Smooth muscle cell of the brain vasculature (primary cell): Measurements from ENCODE around the gene APLF.
"Not testable (repeated sequence)": the region's sequence is repeated elsewhere in the genome, so short reads cannot be mapped to it uniquely, and the experiment has no call there.

Experiments
- DNase-seq: peaks from one replicate; pipeline ENCODE4 v3.0.0-alpha.2; 2012; ENCODE audit warnings: low read depth, low spot score

Gene APLF

DNA sequence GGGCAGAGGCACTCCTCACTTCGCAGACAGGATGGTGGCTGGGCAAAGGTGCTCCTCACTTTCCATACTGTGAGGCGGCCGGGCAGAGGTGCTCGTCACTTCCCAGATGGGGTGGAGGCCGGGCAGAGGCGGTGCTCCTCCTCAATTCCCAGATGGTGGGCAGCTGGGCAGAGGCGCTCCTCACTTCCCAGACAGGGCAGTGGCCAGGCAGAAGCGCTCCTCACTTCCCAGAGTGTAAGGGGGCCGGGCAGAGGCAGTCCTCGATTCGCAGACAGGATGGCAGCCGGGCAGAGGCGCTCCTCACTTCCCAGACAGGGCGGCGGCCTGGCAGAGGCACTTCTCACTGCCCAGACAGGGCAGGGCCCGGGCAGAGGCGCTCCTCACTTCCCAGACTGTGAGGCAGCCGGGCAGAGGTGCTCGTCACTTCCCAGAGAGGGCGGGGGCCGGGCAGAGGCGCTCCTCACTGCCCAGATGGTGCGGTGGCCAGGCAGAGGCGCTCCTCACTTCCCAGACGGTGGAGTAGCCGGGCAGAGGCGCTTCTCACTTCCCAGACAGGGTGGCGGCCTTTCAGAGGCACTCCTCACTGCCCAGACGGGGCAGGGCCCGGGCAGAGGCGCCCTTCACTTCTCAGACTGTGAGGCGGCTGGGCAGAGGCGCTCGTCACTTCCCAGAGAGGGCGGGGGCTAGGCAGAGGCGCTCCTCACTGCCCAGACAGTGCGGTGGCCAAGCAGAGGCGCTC lies 60.1 kb downstream of the APLF start:
- not testable (repeated sequence) for DNase-seq

DNA sequence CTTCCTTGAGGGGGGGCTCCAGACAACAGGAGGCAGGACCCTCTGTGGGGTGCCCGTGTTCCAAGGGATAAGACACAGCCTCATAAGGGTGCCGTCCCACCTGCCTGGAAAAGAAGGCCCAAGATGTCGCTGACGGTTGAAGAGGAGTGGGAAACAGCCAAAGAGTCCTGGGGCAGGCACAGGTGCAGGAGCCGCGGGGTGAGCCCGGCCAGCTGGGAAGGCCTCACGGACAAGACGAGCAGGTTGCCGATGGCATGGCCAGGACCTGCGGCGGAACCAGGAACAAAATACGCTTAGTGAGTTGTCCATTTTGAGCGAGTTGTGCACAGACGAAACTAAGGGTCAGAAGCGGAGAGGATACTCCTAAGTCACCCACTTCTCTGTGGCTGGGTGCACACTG lies 61.8 kb downstream of the APLF start:
- DNase-seq: not testable (repeated sequence)

DNA sequence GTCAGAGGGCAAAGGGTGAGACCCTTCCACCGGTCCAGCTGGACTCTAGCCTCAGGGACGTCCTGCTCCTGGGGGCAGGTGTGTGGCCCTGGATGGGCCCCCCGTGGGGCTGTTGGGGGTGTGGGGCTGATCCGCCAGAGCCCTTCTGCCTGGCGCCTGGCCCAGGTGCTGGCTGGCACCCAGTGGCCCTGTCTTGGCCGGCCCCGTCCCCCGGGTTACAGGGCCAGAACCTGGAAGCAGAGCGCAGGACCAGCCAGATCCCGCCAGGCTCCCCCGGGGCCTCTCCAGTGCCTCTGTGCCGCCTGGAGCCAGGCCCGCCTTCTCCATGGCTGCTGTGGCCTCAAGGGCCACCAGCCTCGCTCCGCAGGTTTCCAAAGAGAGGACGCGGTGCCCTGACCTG lies 62.3 kb downstream of the APLF start:
- DNase-seq: not testable (repeated sequence)

DNA sequence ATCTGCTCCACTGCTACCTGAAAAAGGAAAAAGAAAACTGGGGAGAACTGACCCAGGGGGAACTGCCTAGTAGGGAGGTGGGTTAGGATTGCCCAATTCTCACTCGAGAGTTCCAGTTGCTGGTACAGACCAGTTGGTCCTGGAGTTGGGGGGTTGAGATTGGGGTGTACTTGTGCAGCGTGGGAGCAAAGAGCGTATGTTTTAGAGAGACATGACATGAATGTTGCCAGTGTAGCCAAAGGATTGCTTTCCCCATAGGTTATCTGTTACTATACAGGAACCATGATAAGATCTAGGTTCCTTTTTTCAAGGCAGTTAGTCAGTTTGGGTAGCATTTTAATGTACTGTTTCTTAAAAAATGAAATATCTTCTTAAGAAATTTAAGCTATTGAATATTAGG lies 68.6 kb downstream of the APLF start:
- no peak for DNase-seq

DNA sequence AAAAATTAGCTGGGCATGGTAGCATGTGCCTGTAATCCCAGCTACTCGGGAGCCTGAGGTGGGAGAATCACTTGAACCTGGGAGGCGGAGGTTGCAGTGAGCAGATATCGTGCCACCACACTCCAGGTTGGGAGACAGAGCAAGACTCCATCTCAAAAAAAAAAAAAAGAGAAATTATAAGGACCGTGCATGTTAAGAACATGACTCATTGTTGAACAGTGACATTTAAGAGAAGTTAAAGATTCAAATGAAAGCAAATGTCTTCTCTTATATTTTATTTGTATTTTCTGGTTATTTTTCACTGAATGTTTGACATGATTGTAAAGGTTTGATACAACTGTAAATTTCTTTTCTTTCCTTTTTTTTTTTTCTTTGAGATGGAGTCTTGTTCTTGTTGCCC lies 69.6 kb downstream of the APLF start:
- no peak for DNase-seq

DNA sequence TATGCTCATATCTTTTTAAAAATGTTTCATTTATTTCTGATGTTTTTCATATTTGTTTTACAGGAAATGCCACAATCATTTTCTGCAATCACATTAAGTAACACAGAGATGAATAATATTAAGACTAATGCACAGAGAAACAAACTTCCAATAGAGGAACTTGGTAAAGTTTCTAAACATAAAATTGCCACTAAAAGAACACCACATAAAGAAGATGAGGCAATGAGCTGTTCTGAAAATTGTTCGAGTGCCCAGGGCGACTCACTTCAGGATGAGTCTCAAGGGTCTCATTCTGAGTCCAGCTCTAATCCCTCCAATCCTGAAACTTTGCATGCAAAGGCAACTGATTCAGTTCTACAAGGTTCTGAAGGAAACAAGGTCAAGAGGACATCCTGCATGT lies 70.4 kb downstream of the APLF start:
- no peak for DNase-seq

DNA sequence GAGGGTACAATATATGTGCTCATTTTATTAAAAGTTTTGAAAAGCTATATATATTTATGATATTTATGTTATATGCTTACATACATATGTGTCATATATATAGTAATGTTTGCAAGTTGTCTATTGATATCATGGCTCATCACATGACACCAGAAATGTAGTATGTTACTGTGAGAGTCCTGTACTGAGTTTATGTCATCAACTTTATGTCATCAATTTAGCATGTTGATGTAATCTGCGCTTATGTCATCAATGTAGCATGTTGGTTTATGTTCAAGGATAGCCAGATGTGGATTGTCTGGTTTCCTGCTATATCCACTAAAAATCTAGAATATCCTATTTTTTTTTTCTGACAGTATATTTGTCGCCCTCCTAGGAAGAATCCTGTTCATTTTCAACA lies 77.4 kb downstream of the APLF start:
- DNase-seq: no peak

DNA sequence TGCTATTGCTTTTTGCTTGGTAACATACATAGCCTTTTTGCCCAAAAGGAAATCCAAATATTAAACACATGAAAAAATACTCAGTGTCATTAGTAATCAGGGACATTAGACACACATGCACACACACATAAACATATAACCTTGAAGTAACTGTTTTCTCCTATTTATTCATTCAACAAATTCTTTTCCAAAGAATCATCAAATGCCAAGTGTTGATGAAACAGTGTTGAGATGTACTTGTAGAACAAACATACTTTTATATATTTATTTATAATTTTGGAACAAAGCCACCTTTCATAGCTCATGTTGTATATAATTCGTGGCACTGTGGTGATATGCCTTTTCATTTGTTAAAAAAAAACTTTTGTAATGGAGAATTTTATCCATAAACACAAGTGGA lies 81.0 kb downstream of the APLF start:
- DNase-seq: no peak

DNA sequence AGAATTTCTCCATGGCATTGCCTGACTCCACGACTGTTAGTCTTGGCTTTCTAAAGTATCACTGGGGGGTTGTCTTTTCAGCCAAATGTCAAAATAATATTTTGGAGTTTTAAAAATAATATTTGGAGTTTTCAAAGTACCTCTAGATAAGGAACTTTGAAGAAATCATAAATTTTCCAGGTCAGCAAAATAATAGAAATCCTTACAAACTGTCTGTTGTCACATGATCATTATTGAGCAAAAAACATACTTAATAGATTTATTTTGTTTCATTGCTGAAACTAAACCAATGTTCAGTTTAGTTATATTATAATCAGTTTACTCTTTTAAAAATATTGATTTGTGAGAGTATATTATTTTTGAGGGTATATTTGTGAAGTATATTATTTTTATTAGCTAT lies 85.7 kb downstream of the APLF start:
- DNase-seq: no peak

DNA sequence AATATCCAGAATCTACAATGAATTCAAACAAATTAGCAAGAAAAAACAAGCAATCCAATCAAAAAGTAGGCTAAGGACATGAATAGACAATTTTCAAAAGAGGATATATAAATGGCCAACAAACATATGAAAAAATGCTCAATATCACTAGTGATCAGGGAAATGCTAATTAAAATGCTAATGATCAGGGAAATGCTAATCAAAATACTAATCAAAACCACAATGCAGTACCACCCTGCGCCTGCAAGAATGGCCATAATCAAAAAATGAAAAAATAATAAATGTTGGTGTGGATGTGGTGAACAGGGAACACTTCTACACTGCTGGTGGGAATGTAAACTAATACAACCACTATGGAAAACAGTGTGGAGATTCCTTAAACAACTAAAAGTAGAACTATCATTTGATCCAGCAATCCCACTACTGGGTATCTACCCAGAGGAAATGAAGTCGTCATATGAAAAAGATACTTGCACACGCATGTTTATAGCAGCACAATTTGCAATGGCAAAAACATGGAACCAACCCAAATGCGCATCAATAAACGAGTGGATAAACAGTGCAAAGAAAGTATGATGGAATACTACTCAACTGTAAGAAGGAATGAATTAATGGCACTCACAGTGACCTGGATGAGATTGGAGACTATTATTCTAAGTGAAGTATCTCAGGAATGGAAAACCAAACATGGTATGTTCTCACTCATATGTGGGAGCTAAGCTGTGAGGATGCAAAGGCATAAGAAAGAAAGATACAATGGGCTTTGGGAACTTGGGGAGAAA lies 88.2 kb downstream of the APLF start:
- DNase-seq: not testable (repeated sequence)

DNA sequence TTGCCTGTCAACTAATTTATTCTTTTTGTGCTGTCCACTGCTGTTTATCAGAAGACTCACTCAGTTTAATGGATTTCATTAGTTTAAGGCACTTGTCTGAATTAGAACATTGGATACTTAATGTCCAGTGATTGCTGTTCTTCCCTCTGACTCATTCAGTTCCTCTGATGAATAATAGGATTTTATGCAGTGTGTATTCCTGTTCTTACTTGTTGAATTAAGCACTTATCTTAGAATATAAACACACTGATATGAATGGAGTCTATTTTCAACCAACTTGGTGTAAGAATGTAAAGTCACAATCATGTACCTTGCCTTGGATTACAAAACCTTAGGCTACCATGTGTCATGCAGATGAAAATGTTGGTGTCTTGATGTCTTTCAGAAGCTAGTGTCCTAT lies 89.0 kb downstream of the APLF start:
- no peak for DNase-seq

DNA sequence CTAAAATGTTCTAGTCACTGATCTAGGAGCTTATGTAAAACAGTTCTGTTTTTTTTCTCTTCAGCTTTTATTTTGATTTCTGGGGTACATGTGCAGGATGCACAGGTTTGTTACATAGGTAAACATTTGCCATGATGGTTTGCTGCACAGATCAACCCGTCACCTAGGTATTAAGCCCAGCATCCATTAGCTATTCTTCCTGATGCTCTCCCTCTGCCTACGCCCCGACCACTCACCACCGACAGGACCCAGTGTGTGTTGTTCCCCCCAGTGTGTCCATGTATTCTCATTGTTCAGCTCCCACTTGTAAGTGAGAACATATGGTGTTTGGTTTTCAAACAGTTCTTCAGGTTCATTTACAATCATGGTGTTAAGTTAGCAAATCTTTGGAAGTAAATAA lies 91.2 kb downstream of the APLF start:
- no peak for DNase-seq

DNA sequence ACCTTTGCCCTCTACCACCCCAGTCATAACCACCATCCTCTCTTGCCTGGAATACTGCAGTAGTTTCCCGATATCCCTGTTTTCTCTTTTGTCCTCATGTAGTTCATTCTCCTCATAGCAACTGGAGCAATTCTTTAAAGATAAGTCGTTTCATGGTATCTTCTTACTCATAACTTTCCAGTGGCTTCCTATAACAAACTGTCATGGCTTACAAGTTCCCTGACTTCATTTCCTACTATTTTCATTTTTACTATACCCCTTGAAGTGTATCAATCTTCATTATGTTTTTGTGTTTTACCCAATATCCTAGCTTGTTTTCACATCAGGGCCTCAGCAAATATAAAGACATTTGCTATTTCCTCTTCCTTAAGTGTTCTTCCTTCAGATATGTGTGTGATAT lies 92.3 kb downstream of the APLF start:
- DNase-seq: no peak

DNA sequence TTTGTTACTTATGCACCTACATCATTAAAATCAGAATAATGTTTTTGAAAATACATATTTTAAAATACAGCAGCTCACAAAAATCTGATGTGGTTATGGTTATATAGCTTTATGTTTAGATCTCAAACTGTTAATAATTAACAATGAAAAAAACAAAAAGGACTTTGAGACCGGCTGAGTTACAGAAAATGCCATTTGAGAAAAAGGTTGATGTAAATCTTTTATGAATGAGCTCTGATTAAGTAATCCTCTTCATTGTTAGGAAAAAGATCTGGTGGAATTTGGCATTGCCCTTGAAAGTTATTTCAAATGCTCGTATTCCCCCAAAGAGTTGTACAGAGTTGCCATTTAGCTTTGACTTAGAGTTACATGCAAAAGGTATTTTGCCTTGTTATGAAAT lies 93.2 kb downstream of the APLF start:
- no peak for DNase-seq

DNA sequence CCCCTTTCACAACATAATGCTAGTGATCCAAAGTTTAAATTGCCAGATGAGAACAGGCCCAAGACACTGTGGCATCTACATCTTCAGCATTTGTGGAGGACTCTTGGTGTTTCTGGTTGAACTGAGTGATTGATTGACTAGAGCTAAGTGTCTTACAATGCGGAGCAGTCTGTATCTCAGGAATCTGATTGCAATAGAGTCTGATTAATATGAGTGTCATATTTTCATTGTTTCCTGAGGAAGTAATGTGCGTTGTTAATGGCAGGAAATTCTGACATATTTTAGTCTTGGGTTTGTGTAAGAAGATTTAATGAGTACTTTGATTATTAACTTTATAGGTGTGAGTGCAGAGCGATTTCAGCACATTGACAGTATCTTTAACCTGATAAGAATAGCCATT lies 94.0 kb downstream of the APLF start:
- no peak for DNase-seq

DNA sequence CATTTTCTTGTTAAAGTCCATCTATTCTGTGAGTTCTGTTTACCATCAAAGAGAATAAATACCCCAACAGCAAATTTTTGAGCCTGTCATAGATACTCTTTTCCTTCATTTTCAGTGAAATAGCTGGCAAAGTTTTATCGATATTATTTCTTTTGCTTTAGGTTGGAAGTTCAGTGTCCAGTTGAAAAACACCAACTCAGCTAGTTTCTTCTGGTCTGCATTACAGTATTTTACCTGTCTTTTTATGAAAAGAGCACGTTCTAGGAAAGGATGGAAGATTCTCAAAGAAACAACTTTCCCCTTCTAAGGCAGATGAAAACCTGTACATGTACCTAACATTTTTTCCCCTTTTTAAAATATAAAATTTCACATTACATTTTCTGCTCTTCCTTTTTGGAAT lies 95.5 kb downstream of the APLF start:
- no peak for DNase-seq

DNA sequence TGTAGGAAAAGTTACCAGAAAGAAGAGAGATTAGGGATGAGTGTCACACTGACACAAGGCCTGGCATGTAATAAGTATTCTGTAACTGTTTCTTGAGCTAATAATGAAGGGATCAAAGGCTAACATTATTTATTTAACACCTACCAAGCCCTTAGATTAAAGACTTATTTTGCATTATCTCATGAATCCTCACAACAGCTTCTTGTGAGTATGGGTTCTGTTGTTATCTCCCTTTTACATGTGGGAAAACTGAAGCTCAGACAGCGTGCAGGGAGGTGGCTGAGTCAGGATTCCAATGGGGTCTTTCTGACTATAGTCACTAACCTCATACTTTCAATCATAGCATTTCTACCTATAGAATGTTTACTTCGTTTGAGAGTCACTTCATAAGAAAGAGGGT lies 97.0 kb downstream of the APLF start:
- DNase-seq: no peak

DNA sequence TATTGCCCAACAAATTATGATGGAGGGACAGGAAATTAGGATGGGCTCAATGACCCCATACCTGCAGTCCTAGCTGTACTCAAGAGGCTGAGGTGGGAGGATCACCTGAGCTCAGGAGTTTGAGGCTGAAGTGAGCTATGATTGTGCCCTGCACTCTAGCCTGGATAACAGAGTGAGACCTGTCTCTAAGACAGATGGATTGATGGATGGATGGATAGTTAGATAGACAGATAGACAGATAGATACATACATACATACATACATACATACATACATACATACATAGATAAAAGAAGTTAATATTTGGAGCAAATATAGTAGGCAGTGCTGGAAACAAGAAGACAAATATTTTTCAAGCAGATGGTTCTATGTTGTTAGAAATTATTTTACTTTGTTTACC lies 97.9 kb downstream of the APLF start:
- no peak for DNase-seq

DNA sequence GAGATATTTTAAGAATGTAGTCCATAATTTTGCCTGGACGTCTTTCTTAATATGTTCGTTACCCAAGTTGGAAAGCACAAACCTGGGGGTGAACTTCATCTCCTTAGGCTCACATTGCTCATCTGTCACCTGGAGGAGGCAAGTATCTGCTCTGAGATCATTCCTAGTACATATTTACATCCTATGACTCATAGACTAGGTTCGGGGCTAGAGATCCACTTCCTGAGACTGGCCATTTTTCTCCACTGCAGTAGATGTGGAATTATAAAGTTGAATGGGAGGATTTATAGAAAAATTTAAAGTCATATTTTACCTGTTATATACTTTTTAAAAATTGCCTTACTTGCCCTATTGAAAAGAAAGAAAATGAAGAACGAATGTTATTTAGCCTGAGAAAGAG lies 98.5 kb downstream of the APLF start:
- DNase-seq: no peak

DNA sequence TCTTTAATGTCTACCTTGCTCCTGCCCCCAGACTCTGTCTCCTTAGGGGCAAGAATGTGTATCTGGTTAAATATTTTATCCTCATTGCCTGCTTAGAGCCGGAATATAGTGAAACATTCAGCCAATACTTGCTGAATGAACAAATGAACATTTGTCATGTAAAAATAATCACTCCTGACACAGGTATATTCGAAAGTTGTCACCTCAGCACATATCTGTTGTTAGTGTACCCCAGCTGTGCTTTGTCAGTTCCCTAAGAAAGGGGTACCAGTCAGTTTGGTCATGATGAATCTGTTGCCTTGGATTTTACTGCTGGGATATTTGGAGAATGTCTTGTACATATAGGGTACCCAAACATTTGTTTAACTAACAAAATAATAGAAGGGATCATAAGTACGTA lies 99.0 kb downstream of the APLF start:
- no peak for DNase-seq

DNA sequence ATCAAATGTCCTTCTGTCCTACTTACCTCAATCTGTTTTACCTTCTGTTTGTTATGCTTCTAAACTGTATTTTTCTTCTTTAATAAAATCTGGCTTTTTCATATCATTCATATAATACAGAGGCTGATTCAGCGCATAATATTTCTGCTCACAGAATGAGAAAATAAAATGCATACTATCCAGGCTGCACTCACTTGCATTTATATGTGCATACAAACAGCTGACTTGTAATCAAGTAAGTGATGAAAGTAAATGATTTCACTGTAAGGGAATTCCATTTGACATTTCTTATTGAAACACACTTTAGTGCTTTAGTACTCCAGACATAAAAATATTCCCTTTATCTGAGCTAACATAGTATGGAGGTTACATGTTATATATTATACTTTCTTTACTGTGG lies 100.7 kb downstream of the APLF start:
- DNase-seq: no peak

DNA sequence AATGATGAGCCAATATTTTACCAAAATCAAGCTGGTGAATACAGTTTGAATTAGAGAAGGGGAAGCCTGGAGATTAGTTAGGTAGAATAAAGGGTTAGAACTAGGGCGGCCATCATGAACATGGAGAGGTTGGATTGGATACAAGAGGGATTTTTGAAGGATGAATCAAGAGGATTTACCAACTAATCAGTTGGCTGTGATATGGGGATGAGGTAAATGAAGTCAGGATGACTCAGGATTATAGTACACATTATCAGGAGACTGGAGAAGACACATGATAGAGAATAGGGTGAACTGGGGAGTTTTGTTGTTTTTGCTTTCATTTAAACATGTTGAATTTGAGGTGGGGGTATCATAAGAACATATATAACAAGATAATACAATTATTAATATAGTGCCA lies 102.2 kb downstream of the APLF start:
- DNase-seq: no peak

DNA sequence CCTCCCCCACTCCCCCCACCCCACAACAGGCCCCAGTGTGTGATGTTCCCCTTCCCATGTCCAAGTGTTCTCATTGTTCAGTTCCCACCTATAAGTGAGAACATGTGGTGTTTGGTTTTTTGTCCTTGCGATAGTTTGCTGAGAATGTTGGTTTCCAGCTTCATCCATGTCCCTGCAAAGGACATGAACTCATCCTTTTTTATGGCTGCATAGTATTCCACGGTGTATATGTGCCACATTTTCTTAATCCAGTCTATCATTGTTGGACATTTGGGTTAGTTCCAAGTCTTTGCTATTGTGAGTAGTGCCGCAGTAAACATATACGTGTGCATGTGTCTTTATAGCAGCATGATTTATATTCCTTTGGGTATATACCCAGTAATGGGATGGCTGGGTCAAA lies 103.0 kb downstream of the APLF start:
- DNase-seq: not testable (repeated sequence)
